GM04504 (cell line): ENCODE measurements around the gene SLC6A5.

Experiments used
- DNase-seq: peaks from one replicate; pipeline ENCODE4 v3.0.0-alpha.2; 2012; ENCODE audit warnings: low read depth

The SLC6A5 gene

DNA sequence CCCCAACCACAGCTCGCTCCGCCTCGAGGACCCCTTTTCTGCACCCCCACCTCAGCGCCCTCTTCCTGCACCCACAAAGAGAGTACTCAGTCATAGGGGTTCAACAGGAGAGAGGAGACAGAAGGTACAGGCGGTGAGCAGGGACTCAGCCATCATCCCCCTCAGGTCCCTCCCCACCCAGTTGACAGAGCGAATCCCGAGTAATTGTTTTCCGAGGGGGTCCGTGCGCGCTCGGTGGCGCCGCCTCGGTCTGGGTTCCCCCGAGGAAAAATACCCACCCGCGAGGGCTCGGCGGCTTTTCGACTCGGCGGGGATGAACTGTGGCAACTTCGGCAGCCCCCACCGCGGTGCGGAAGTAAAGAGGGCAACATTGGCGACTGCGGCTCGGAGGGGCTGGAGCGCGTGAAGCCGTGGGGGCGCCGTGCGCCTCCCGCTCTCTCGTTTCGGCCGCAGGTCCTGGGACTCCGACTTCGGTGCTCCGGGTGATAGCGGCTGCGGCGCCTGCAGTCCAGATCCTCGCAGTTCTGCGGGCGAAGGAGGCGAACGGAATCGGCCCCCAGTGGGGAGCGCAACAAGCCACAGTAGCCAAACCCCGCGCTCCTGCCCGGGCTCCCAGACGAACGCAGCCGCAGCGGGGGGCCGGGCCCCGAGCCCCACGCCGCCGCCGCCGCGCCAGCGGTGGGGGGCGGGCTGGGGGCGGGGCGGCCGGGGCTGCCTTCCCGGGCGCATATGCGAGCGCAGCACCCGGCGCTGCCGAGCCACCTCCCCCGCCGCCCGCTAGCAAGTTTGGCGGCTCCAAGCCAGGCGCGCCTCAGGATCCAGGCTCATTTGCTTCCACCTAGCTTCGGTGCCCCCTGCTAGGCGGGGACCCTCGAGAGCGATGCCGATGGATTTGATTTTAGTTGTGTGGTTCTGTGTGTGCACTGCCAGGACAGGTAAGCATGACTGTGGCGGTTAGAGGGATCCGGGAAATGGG, 69.7 kb downstream of the SLC6A5 start, which contains the start of gene NELL1:
Gene NELL1, plus strand, starts transcription at position 743 of the 976 bp plus-strand sequence.
- DNase-seq, result no peak

DNA sequence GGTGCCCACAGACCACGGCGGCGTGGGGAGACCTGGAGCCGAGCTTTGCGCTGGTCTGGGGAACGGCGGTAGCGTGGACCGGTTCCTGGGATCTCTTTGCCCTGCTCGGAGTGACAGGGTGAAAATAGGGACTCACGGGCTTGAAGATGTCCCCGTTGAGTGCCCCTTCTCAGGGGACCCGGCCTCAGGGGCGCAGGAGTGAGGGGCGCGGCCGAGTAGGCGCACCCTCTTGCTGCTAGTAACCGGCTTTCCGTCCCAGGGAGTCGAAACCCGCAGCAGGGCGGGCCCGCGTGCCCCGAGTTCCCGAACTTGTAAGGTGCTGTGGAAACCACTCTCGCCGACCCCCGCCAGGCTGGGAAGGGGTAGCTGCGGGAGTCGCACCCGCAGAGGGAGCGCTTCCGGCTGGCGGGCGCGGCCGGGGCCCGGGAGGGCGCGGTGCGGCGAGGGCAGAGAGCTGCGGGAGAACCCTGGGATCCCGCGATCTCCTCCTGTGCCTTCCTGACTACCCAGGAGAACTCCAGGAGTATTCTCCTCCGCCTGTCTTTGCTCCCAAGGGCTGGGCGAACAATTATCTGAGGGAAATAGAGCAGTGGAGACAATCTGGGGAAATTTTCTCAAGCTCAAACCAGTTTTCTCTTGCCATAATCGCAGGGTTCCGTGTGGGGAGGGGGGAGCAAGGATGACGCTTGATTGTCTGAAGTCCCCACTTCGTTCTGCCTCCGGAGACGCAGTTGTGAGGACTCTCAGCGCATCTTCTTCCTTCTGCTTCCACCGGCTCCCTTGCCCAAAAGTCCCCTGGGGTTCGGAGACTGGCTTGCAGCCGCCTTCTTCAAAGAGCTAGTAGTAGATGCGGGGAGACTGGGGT, 70.6 kb downstream of the SLC6A5 start:
- DNase-seq, result no peak

DNA sequence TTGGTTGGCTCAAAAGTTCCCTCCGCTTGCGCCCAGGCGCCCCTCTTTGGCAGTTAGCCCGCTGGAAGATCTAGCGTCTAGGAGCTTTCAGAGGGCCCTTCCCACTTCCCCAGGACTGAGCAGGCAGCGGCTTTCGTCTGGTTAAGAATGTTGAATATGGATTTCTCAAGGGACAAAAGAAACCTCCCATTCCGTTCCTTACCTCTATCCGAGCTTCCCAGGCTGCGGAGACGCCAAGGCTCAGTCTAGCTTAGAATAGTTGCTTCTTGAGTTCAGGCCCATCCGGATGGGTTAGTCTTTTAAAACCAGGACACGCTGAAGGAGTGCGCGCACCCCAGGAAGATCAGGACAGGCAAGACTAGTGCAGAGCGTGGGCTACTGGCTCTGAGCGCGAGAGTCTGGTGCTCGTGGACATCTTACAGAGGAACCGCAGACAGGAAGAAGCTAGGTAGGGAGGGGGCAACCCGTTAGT, 71.6 kb downstream of the SLC6A5 start:
- DNase-seq, result no peak

DNA sequence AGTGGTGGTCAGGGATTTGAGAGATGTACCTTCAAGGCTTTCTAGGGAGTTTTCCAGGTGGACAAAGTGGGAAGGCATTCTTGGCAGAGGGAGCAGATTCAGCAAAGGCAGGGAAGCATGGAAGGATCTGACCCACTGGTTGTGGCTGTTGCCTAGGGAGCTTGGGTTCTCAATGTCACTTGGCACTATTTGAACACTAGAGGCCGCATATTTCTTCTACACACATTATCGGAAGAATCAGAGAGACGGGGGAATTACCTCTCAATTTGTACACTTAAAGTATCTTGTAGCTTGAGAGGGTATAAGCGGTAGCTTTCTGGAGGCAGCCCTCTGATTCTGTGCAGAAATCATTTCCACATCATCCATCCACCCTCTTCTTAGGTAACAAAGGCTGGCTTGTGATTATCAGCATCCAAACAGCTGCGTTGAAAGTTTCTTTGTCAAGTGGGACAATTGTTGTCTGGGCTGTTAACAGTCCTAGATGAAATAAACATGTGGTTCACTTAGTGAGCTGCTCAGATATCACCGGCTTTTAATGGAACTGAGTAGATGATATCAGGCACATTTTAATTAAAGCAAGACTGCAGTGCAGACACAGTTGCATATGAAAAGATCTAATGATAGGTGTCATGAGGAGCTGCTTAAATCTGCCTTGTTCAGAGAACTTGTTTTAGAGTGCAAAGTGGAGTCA, 72.6 kb downstream of the SLC6A5 start:
- no peak for DNase-seq

DNA sequence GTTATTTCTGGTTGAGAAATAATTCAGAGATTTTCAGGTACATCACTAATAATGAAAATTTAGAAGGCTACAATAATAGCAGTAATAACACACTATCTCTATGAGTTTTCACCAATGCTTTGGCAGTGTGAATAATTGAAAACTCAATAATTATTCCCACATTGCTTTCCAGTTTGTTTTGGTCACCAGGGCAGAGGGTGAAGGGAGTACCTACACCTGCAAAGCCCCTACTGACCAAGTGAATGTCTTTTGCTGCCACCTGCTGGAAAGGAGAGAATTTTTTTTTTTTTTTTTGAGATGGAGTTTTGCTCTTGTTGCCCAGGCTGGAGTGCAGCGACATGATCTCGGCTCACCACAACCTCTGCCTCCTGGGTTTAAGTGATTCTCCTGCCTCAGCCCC, 73.2 kb downstream of the SLC6A5 start:
- no peak for DNase-seq

DNA sequence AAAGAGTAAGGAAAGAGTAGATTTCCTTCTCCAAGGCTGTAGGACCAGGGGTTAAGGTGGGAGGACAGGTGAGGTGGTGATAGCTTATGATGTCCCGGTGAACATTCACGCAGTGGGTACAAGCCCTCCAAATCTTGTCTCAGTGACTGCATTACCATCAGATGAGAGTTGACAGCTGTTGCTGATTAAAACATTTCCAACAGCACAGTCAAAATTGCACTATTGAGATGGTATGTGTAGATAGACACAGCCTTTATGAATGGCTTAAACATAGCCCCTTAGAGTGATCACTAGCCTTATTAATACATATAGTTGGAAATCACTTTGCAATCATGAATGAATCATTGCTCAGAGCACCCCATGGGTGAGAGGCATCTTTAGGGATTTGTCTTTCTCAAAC, 77.2 kb downstream of the SLC6A5 start:
- no peak for DNase-seq

DNA sequence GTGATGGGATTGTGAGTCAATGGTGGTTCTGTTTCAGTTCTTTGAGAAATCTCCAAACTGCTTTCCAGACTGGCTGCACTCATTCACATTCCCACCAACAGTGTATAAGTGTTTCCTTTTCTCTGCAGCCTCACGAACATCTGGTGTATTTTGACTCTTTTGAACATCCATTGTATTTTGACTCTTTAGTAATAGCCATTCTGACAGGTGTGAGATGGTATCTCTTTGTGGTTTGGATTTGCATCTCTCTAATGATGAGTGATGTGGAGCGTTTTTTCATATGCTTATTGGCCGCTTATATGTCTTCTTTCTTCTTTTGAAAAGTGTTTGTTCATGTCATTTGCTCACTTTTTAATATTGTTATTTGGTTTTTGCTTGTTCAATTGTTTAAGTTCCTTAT, 89.4 kb downstream of the SLC6A5 start:
- DNase-seq, result no peak

GRCh38 chr11:20707876-20708275, 108.5 kb downstream of the SLC6A5 start:
- DNase-seq, result no peak
